ENCODE data around the gene SELENON.
A peak's percentile ranks its signal among the peaks of the same experiment; 100 is the strongest.

Gene SELENON

GRCh38 chr1:25816112-25816718 lies 16.2 kb downstream of the SELENON start:
- no peaks in the 10 kb centered on the region for H3K9me3 ChIP-seq (ENCODE audit: insufficient read depth, low read depth, low read length)
- H3K4ac ChIP-seq (ENCODE audit: low read depth, low read length): no peak overlapping the region
- no peak overlapping the region for H2AFZ ChIP-seq (ENCODE audit: insufficient read depth, low read length, poor library complexity)
- no peak overlapping the region for H2BK12ac ChIP-seq (ENCODE audit: low read length)
- no peak overlapping the region for H4K12ac ChIP-seq (ENCODE audit: low read depth, low read length)
- no peak overlapping the region for H2AK5ac ChIP-seq (ENCODE audit: low read length)
- H3K18ac ChIP-seq (ENCODE audit: low read length): no peak overlapping the region
- no peak overlapping the region for H3K14ac ChIP-seq (ENCODE audit: low read length)
- H3K9ac ChIP-seq (ENCODE audit: low read length): no peak overlapping the region
- H4K8ac ChIP-seq (ENCODE audit: low read depth, low read length): no peak overlapping the region
- H3K36me3 ChIP-seq (ENCODE audit: control insufficient read depth in 1 of 2, insufficient read depth in 2 of 2, low read length in 2 of 2): peaks cover 13 to 19% of the 10 kb centered on the region in 2 experiments
- peaks cover 16% of the 10 kb centered on the region for H3K79me2 ChIP-seq (ENCODE audit: control insufficient read depth, insufficient read depth, low read length, poor library complexity)
- no peak for DNase-seq
- H3K4me2 ChIP-seq (ENCODE audit: low read length): no peak overlapping the region
- no CpG with 5 or more reads among the region's 15 CpGs for WGBS (ENCODE audit: extremely low coverage, insufficient coverage, insufficient read length)
- H3K23ac ChIP-seq (ENCODE audit: low read length): no peak overlapping the region
- H3K27ac ChIP-seq (ENCODE audit: low read depth, low read length): no peak overlapping the region
- no peak overlapping the region for H4K91ac ChIP-seq (ENCODE audit: low read depth, low read length)
- H2BK5ac ChIP-seq (ENCODE audit: low read depth, low read length, poor library complexity): no peak overlapping the region
- H3K27me3 ChIP-seq (ENCODE audit: insufficient read depth, low read length): no peaks in the 10 kb centered on the region
- H3K4me1 ChIP-seq (ENCODE audit: control insufficient read depth in 1 of 2, insufficient read depth in 2 of 2, low read length in 2 of 2): peaks cover 20 to 21% of the 10 kb centered on the region in 2 experiments
- H3K79me1 ChIP-seq (ENCODE audit: low read length): peaks cover 20% of the 10 kb centered on the region
- no peak overlapping the region for H2BK120ac ChIP-seq (ENCODE audit: insufficient read depth, low read length, poor library complexity)
- no peak overlapping the region for H3K4me3 ChIP-seq (ENCODE audit: low read depth, low read length)

GRCh38 chr1:25817840-25818501 lies 18.0 kb downstream of the SELENON start:
- H3K23ac ChIP-seq (ENCODE audit: low read length): no peak overlapping the region
- peaks cover 21 to 26% of the 10 kb centered on the region in 2 experiments for H3K4me1 ChIP-seq (ENCODE audit: control insufficient read depth in 1 of 2, insufficient read depth in 2 of 2, low read length in 2 of 2)
- no peak overlapping the region for H3K18ac ChIP-seq (ENCODE audit: low read length)
- no peak for DNase-seq
- H2AFZ ChIP-seq (ENCODE audit: insufficient read depth, low read length, poor library complexity): no peak overlapping the region
- H3K14ac ChIP-seq (ENCODE audit: low read length): no peak overlapping the region
- peak overlapping the region; percentile 89 for H3K27ac ChIP-seq (ENCODE audit: low read depth, low read length)
- no CpG with 5 or more reads among the region's 8 CpGs for WGBS (ENCODE audit: extremely low coverage, insufficient coverage, insufficient read length)
- H4K91ac ChIP-seq (ENCODE audit: low read depth, low read length): no peak overlapping the region
- H4K8ac ChIP-seq (ENCODE audit: low read depth, low read length): no peak overlapping the region
- no peak overlapping the region for H2BK5ac ChIP-seq (ENCODE audit: low read depth, low read length, poor library complexity)
- H4K12ac ChIP-seq (ENCODE audit: low read depth, low read length): no peak overlapping the region
- no peak overlapping the region for H3K9ac ChIP-seq (ENCODE audit: low read length)
- H3K9me3 ChIP-seq (ENCODE audit: insufficient read depth, low read depth, low read length): no peaks in the 10 kb centered on the region
- no peak overlapping the region for H2AK5ac ChIP-seq (ENCODE audit: low read length)
- H2BK12ac ChIP-seq (ENCODE audit: low read length): no peak overlapping the region
- peaks cover 16% of the 10 kb centered on the region for H3K79me2 ChIP-seq (ENCODE audit: control insufficient read depth, insufficient read depth, low read length, poor library complexity)
- peaks cover 10 to 14% of the 10 kb centered on the region in 2 experiments for H3K36me3 ChIP-seq (ENCODE audit: control insufficient read depth in 1 of 2, insufficient read depth in 2 of 2, low read length in 2 of 2)
- no peak overlapping the region for H3K4me2 ChIP-seq (ENCODE audit: low read length)
- peaks cover 20% of the 10 kb centered on the region for H3K79me1 ChIP-seq (ENCODE audit: low read length)
- H3K4me3 ChIP-seq (ENCODE audit: low read depth, low read length): no peak overlapping the region
- H2BK120ac ChIP-seq (ENCODE audit: insufficient read depth, low read length, poor library complexity): no peak overlapping the region
- no peaks in the 10 kb centered on the region for H3K27me3 ChIP-seq (ENCODE audit: insufficient read depth, low read length)
- H3K4ac ChIP-seq (ENCODE audit: low read depth, low read length): no peak overlapping the region

GRCh38 chr1:25818569-25818968 lies 18.6 kb downstream of the SELENON start:
- Histone ChIP-seq H2AFZ (ENCODE audit: insufficient read depth, low read length, poor library complexity) (peak overlapping the region; percentile 13), H3K18ac (ENCODE audit: low read length) (peak overlapping the region; percentile 47), H3K36me3 (ENCODE audit: control insufficient read depth in 1 of 2, insufficient read depth in 2 of 2, low read length in 2 of 2) (peaks cover 11 to 14% of the 10 kb centered on the region in 2 experiments), H3K14ac (ENCODE audit: low read length) (peak overlapping the region; percentile 50), H3K27ac (ENCODE audit: low read depth, low read length) (peak overlapping the region; percentile 89), H3K4ac (ENCODE audit: low read depth, low read length) (peak overlapping the region; percentile 62), H3K23ac (ENCODE audit: low read length) (no peak overlapping the region), H3K4me1 (ENCODE audit: control insufficient read depth in 1 of 2, insufficient read depth in 2 of 2, low read length in 2 of 2) (peaks cover 21 to 26% of the 10 kb centered on the region in 2 experiments), H2BK120ac (ENCODE audit: insufficient read depth, low read length, poor library complexity) (peak overlapping the region; percentile 70), H3K4me2 (ENCODE audit: low read length) (peak overlapping the region; percentile 77), H2BK12ac (ENCODE audit: low read length) (peak overlapping the region; percentile 42), H3K27me3 (ENCODE audit: insufficient read depth, low read length) (no peaks in the 10 kb centered on the region), H2BK5ac (ENCODE audit: low read depth, low read length, poor library complexity) (peak overlapping the region; percentile 46), H3K9ac (ENCODE audit: low read length) (no peak overlapping the region), H3K4me3 (ENCODE audit: low read depth, low read length) (no peak overlapping the region), H3K79me2 (ENCODE audit: control insufficient read depth, insufficient read depth, low read length, poor library complexity) (peaks cover 16% of the 10 kb centered on the region), H3K79me1 (ENCODE audit: low read length) (peaks cover 20% of the 10 kb centered on the region), H4K8ac (ENCODE audit: low read depth, low read length) (peak overlapping the region; percentile 72), H4K12ac (ENCODE audit: low read depth, low read length) (peak overlapping the region; percentile 55), H2AK5ac (ENCODE audit: low read length) (peak overlapping the region; percentile 59), H4K91ac (ENCODE audit: low read depth, low read length) (peak overlapping the region; percentile 63), H3K9me3 (ENCODE audit: insufficient read depth, low read depth, low read length) (no peaks in the 10 kb centered on the region)
- no peak for DNase-seq
- no CpG with 5 or more reads among the region's 6 CpGs for WGBS (ENCODE audit: extremely low coverage, insufficient coverage, insufficient read length)

- peak within 1 kb of the TSS; percentile 73 for H3K4ac ChIP-seq (ENCODE audit: low read depth, low read length)
- peaks cover 21 to 26% of the 10 kb centered on the region in 2 experiments for H3K4me1 ChIP-seq (ENCODE audit: control insufficient read depth in 1 of 2, insufficient read depth in 2 of 2, low read length in 2 of 2)
- peak within 1 kb of the TSS; percentile 87 for H4K91ac ChIP-seq (ENCODE audit: low read depth, low read length)
- no peaks in the 10 kb centered on the region for H3K9me3 ChIP-seq (ENCODE audit: insufficient read depth, low read depth, low read length)
- peak within 1 kb of the TSS; percentile 89 for H2BK5ac ChIP-seq (ENCODE audit: low read depth, low read length, poor library complexity)
- H4K12ac ChIP-seq (ENCODE audit: low read depth, low read length): peak within 1 kb of the TSS; percentile 94
- peak within 1 kb of the TSS; percentile 70 for H2BK120ac ChIP-seq (ENCODE audit: insufficient read depth, low read length, poor library complexity)
- no peak within 1 kb of the TSS for H3K23ac ChIP-seq (ENCODE audit: low read length)
- H2BK12ac ChIP-seq (ENCODE audit: low read length): peak within 1 kb of the TSS; percentile 42
- peak within 1 kb of the TSS; percentile 77 for H3K4me2 ChIP-seq (ENCODE audit: low read length)
- peak within 1 kb of the TSS; percentile 88 for H3K18ac ChIP-seq (ENCODE audit: low read length)
- no peaks in the 10 kb centered on the region for H3K27me3 ChIP-seq (ENCODE audit: insufficient read depth, low read length)
- peak; percentile 94 to 95 for DNase-seq
- H3K4me3 ChIP-seq (ENCODE audit: low read depth, low read length): peak within 1 kb of the TSS; percentile 81
- no CpG with 5 or more reads among the region's 64 CpGs for WGBS (ENCODE audit: extremely low coverage, insufficient coverage, insufficient read length)
- H3K79me2 ChIP-seq (ENCODE audit: control insufficient read depth, insufficient read depth, low read length, poor library complexity): peaks cover 16% of the 10 kb centered on the region
- H3K36me3 ChIP-seq (ENCODE audit: control insufficient read depth in 1 of 2, insufficient read depth in 2 of 2, low read length in 2 of 2): peaks cover 6 to 8% of the 10 kb centered on the region in 2 experiments
- H2AFZ ChIP-seq (ENCODE audit: insufficient read depth, low read length, poor library complexity): peak within 1 kb of the TSS; percentile 82
- H4K8ac ChIP-seq (ENCODE audit: low read depth, low read length): peak within 1 kb of the TSS; percentile 92
- H3K79me1 ChIP-seq (ENCODE audit: low read length): peaks cover 20% of the 10 kb centered on the region
- H3K27ac ChIP-seq (ENCODE audit: low read depth, low read length): peak within 1 kb of the TSS; percentile 89
- H2AK5ac ChIP-seq (ENCODE audit: low read length): peak within 1 kb of the TSS; percentile 78
- peak within 1 kb of the TSS; percentile 88 for H3K14ac ChIP-seq (ENCODE audit: low read length)
- peak within 1 kb of the TSS; percentile 88 for H3K9ac ChIP-seq (ENCODE audit: low read length)
Observed at GRCh38 chr1:25819491-25820246, 19.7 kb downstream of the SELENON start, which contains the start of gene MTFR1L. Gene MTFR1L (plus strand): TSS chr1:25819954. CDS start chr1:25823105, 3,151 bp downstream.

Data from trophoblast cell (in vitro differentiated cells and primary cell).